Measurements from ENCODE around the gene SORCS2. TPM values are rescaled to one million over a fixed set of nuclear protein-coding genes. Genes with fewer than 3 reads are reported as not detected.

The SORCS2 gene
- total and polyA plus RNA-seq, 2 donors (not counting 1 experiment from before 2014, with no cell fraction given) = not detected

DNA sequence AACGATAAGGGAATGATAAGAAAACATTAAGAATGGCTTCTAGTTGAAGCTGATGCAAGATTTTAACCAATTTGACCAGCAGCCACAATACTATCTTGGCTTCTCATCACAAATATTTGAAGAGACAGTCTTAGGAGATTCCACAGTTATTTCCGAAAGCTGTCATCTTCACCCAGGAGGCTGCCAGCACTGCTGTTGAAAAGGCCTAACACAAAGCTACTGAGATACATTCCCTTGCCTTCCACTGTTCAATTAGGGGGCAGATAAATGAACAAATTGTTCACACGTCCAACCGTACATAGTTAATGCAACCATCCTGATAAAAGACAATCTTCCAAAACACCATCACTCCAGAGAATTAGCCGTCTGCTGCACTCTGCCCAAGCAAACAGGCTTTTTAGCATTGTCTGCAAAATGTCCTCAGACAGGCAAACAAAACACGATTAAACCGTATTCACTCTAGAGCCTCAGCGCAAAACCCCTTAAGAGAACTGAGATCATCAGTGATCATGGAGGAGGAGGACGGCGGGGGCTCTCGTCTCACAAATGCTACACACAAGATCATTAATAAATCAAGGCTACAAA, 432.1 kb downstream of the SORCS2 start:
- POLR2A ChIA-PET = no interaction called here
- Histone ChIP-seq H3K4me3 (ENCODE audit: control extremely low read depth in 1 of 5, extremely low read depth in 1 of 5, insufficient read depth in 1 of 5, low read depth in 2 of 5, low read length in 4 of 5) (no peak overlapping the region), H3K27ac (ENCODE audit: low read length in 2 of 2) (no peak overlapping the region), H3K4me1 (ENCODE audit: control insufficient read depth in 2 of 2, insufficient read depth in 2 of 2, low read length in 2 of 2) (no peaks in the 10 kb centered on the region), H3K9ac (ENCODE audit: low read length) (no peak overlapping the region), H3K9me3 (ENCODE audit: control extremely low read depth in 1 of 3, control insufficient read depth in 2 of 3, insufficient read depth in 1 of 3, low read length in 2 of 3) (peaks cover 0 to 17% (median 0%) of the 10 kb centered on the region in 3 donors), H3K27me3 (replicated peaks in 1 of 4; ENCODE audit: control extremely low read depth in 1 of 4, control insufficient read depth in 3 of 4, insufficient read depth in 4 of 4, low read length in 3 of 4) (no peaks in the 10 kb centered on the region), H3K36me3 (replicated peaks in 1 of 2; ENCODE audit: control extremely low read depth in 1 of 2, control insufficient read depth in 1 of 2, extremely low read depth in 1 of 2, insufficient read depth in 2 of 2, low read length in 1 of 2) (no peaks in the 10 kb centered on the region), H2AFZ (ENCODE audit: insufficient read depth, low read depth, low read length, poor library complexity, severe bottlenecking) (no peak overlapping the region), H4K20me1 (ENCODE audit: control insufficient read depth, insufficient read depth, low read length, poor library complexity, severe bottlenecking) (no peaks in the 10 kb centered on the region), H3K79me2 (ENCODE audit: control insufficient read depth, insufficient read depth, low read length) (no peaks in the 10 kb centered on the region), H3K4me2 (replicated peaks; ENCODE audit: low read depth, low read length, poor library complexity, severe bottlenecking) (no peak overlapping the region)
- intact Hi-C loops (cut with micrococcal nuclease) = no loop called here
- Mint-ChIP-seq H3K4me1 (no peaks in the 10 kb centered on the region), H3K27me3 (peaks cover 7% of the 10 kb centered on the region), H3K4me3 (no peak overlapping the region), H3K9me3 (ENCODE audit: insufficient read depth) (peaks cover under 1% of the 10 kb centered on the region), H3K27ac (no peak overlapping the region)
- WGBS (ENCODE audit: insufficient coverage) = 92% methylated on average over 8 of the region's 11 CpGs
- ATAC-seq (ENCODE audit: low read depth) (no peak), DNase-seq (no peak)
- CTCF ChIA-PET = no interaction called here
- TF ChIP-seq EZH2 (IDR thresholded peaks at IDR 0.05; ENCODE audit: borderline replicate concordance, insufficient read depth, low read depth, low read length, poor library complexity, severe bottlenecking) = no peak
- TF ChIP-seq, protein P1, sequence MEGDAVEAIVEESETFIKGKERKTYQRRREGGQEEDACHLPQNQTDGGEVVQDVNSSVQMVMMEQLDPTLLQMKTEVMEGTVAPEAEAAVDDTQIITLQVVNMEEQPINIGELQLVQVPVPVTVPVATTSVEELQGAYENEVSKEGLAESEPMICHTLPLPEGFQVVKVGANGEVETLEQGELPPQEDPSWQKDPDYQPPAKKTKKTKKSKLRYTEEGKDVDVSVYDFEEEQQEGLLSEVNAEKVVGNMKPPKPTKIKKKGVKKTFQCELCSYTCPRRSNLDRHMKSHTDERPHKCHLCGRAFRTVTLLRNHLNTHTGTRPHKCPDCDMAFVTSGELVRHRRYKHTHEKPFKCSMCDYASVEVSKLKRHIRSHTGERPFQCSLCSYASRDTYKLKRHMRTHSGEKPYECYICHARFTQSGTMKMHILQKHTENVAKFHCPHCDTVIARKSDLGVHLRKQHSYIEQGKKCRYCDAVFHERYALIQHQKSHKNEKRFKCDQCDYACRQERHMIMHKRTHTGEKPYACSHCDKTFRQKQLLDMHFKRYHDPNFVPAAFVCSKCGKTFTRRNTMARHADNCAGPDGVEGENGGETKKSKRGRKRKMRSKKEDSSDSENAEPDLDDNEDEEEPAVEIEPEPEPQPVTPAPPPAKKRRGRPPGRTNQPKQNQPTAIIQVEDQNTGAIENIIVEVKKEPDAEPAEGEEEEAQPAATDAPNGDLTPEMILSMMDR (IDR thresholded peaks at IDR 0.05) = no peak

DNA sequence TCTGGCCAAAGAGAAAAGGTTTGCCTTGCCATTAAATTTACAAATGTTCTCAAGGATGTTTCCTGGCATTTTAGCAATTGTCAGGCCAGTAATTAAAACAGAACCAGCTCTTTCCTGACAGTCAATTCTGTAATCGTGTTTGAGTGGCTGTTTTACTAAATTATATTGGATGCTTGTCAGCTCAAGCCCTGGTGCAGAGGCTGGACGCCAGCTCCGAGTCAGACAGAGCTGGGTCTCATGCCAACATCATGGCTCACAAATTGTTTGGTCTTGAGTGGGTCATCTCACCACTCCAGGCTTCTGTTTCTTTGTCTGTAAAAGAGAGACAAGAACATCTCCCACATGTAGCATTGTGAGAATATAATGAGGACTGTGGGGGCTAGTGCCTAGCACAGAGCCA, 432.7 kb downstream of the SORCS2 start:
- Histone ChIP-seq H4K20me1 (ENCODE audit: control insufficient read depth, insufficient read depth, low read length, poor library complexity, severe bottlenecking) (no peaks in the 10 kb centered on the region), H3K27me3 (replicated peaks in 1 of 4; ENCODE audit: control extremely low read depth in 1 of 4, control insufficient read depth in 3 of 4, insufficient read depth in 4 of 4, low read length in 3 of 4) (no peaks in the 10 kb centered on the region), H3K4me2 (replicated peaks; ENCODE audit: low read depth, low read length, poor library complexity, severe bottlenecking) (no peak overlapping the region), H3K27ac (ENCODE audit: low read length in 2 of 2) (no peak overlapping the region), H2AFZ (ENCODE audit: insufficient read depth, low read depth, low read length, poor library complexity, severe bottlenecking) (no peak overlapping the region), H3K9ac (ENCODE audit: low read length) (no peak overlapping the region), H3K36me3 (replicated peaks in 1 of 2; ENCODE audit: control extremely low read depth in 1 of 2, control insufficient read depth in 1 of 2, extremely low read depth in 1 of 2, insufficient read depth in 2 of 2, low read length in 1 of 2) (no peaks in the 10 kb centered on the region), H3K4me1 (ENCODE audit: control insufficient read depth in 2 of 2, insufficient read depth in 2 of 2, low read length in 2 of 2) (no peaks in the 10 kb centered on the region), H3K79me2 (ENCODE audit: control insufficient read depth, insufficient read depth, low read length) (no peaks in the 10 kb centered on the region), H3K4me3 (ENCODE audit: control extremely low read depth in 1 of 5, extremely low read depth in 1 of 5, insufficient read depth in 1 of 5, low read depth in 2 of 5, low read length in 4 of 5) (no peak overlapping the region), H3K9me3 (ENCODE audit: control extremely low read depth in 1 of 3, control insufficient read depth in 2 of 3, insufficient read depth in 1 of 3, low read length in 2 of 3) (peaks cover 0 to 22% (median 0%) of the 10 kb centered on the region in 3 donors)
- H3K4me3 Mint-ChIP-seq = no peak overlapping the region
- peaks cover 7% of the 10 kb centered on the region for H3K27me3 Mint-ChIP-seq
- WGBS (ENCODE audit: insufficient coverage) = 90% methylated on average over 3 of the region's 3 CpGs
- H3K27ac Mint-ChIP-seq = no peak overlapping the region
- ChIA-PET POLR2A (no interaction called here), CTCF (no interaction called here)
- intact Hi-C loops (cut with micrococcal nuclease) = no loop called here
- H3K4me1 Mint-ChIP-seq = no peaks in the 10 kb centered on the region
- DNase-seq (no peak), ATAC-seq (ENCODE audit: low read depth) (no peak)
- peaks cover 4% of the 10 kb centered on the region for H3K9me3 Mint-ChIP-seq (ENCODE audit: insufficient read depth)
- TF ChIP-seq, protein P1 (IDR thresholded peaks at IDR 0.05) = no peak
- no peak for TF ChIP-seq EZH2 (IDR thresholded peaks at IDR 0.05; ENCODE audit: borderline replicate concordance, insufficient read depth, low read depth, low read length, poor library complexity, severe bottlenecking)
